HG03457 (cell line): ENCODE results near the gene ANXA8.

Experiments used
- ATAC-seq: cut with Tn5 transposase; IDR thresholded peaks from one replicate; pipeline ENCODE4 v1.9.1; 2021; ENCODE audit warnings: moderate number of reproducible peaks; ENCODE audit not compliant: unreplicated experiment

Gene ANXA8

DNA sequence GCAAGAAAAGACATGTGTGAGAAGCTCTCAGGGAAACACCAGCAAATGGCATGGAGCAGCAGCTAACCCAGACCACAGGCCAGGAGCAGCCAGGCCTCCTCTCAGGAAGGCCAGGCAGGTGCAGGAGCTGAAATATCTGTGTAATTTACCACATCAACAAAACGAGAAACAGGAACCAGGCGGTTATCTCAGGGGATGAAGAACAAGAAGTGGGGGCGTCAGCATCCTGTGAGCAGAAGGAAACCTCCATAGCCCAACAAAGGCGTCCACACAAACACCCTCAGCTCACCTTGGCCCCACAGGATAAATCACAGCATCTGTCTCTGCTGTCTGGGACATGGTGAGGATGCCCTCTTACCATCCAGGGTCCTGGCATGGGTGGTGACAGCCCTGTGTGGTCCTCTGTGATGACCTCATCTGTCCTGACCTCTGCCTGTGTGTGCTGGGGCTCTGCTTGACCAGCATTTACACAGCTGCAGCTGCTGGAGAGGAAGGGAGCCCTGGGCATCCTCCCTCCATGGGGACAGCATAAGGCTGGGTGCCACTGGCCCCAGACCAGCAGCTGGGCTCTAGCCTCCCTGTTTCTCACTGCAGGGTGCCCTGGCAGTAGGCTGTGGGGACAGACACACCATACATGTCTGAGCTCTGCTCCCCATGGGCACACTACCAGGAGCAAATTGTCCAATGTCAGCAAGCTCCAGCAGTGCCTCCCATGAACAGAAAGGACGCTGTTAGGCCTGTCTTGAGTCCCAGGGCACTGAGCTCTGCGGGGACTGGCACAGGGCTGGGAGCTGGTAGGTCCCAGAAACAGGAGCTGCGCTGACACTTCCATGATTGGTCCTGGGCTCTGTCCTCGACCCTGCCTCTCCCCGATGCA is 34.6 kb downstream of the ANXA8 start:
- ATAC-seq, result no peak

DNA sequence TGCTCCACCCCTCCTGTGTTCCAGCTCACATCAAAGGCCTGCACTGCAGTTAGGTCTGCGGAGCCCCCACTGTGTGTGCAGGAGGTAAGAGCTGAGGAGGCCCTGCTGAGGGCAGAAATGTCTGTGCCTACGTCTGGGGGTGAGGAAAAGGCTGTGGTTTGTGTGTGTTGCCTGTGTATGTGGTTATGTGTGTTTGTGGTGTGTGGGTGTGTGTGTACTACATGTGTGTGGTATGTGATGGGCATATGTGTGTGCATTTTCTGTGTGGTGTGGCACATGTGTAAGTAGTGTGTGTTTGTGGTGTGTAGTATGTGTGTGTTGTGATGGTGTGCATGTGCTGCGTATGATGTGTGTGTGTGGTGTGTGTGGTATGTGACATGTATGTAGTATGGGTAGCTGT is 36.2 kb downstream of the ANXA8 start:
- ATAC-seq, result no peak

DNA sequence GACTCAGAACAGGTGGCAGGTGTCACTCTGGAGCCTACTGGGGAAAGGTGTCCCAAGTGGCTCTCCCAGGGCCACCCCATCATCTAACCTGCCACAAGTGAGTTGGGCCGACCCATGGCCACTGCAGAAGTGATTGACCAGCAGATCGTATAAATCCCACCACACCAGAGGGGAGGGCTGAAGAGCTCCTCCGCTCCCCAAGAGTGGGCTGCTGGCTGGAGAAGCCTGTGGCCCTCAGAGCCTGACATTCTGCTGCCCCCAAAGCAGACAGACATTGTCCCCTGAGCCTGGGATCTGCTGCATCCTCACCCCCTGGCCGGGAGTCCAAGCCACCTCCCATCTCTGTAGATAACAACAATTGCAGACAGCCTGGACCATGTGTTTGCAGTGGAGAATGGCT is 36.7 kb downstream of the ANXA8 start:
- ATAC-seq, result no peak

DNA sequence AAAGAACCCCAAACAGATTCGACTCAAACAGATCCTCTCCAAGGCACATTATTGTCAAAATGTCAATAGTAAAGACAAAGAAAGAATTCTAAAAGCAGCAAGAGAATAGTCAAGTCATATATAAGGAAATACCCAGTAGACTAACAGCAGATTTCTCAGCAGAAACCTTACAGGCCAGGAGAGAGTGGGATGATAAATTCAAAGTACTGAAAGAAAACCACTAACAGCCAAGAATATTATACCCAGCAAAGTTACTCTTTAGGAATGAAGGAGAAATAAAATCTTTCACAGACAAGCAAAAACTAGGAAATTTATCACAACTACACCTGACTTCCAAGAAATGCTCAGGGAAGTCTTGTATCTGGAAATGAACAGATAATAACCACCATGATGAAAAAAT is 38.2 kb downstream of the ANXA8 start:
- no peak for ATAC-seq

DNA sequence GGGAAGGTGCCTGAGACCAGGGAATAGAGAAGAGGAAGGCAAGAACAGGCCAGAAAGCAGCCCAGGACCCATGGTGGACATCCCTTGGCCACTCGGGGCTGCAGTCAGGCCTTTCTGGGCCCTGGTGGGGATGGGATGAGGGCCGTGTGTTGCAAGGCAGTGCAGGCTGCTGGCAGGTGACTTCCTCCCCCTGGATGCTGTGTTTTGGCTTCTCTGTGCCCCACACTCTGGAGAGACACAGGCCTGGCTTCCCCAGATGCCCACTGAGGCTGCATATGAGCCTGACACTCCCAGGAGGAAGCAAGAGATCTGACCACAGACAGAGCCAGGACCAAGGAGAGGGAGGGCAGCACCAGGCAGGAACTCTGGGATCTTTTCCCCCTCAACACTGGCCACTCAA is 39.9 kb downstream of the ANXA8 start:
- no peak for ATAC-seq

DNA sequence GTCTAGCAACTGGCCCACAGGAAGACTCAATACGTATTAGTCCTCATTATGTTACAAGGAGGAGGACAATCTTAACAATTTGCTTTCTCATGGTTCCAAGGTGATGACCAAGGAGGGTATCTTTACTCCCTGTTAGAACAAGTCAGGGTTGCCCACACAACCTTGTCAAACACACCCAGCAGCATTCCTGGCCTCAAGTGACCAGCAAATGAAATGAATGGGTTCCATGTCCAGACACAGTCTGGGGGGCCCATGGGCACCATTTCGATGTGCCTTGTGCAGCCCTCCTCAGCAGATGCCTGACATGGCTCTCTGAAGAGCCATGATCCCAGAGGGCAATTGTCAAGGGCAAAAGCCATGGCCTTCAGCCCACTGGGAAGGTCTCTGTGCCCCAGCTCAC is 40.8 kb downstream of the ANXA8 start:
- ATAC-seq, result no peak

DNA sequence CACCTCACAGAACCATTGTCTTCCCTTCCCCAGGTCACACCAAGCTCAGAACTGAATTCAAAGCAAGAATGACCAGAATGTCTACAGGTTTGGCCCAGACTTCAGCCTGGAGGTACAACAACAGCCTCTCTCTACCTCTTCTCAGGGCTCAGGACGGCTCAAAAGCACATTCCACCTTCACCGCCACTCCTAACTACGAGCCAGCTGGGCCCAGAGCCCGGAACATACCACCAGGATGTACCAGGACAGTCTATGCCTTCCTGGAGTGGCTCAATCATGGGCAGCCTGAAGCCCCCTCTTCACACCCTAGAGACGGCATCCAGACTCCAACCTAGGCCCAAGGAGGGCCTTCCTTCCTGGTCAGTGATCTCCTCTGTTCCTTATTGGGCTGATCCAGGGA is 41.6 kb downstream of the ANXA8 start:
- ATAC-seq, result no peak

DNA sequence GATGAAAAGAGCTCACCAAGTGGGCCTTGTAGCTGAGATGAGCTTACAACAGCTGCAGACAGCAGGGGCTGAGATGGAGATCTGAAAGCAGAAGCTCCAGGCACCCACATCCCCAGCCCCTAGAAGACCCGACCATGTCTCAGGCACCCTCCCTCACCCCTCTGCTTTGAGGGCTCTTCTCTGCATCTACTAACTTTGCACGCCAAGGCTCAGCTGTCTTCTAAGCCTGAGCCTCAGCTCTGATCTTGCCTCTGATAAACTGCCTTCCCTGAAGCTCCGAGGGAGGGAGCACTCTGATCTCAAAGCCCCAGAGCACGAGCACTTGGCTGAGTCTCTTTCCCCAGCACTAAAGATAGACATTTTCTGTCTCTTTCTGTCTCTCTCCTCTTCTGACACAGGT is 42.0 kb downstream of the ANXA8 start:
- no peak for ATAC-seq

DNA sequence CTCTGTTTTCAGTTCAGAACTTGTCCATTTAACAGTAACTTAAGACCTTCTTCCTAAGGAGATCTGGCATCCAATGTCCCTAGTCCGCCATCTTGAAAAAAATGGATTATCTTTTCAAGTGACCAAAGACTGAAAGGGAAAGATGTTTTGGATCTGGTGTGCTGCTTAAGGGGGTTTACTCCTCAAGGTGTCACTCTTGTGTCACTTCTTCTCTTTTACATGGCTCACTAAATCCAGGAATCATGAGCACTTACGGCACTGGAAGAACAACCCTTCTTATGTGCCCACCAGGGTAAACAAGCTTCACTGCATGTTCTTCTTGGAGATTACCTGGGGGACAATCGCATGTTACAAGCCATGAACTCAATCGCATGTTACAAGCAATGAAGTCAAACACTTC is 43.7 kb downstream of the ANXA8 start:
- no peak for ATAC-seq

DNA sequence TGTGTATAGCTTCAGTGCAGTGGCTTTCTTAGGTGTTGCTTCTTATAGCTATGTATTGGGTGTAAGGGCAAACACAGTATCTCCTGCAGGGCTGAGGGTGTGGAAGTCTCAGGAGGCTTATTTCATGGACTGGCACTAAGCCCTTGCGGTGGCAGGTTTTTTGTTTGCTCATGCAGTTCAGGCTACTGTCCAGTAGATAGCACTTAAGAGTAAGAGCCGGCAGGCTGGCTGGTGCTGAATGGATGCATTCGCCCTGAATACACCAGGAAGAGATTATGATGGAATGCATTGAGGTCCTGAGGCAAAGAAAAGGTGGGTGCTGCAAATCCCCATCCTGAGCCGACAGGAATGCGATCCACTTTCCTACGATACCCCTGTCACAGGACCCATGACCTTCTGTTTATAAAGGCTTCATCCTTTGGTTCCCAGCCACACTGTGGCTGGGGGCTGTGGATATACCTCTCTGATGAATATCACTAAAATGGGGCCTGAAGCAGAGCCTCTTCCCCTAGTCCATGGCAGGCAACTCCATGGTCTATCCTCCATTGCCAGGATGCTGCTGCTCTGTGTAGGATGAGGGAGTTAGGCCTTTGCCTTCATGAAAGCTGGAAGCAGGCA is 44.9 kb downstream of the ANXA8 start:
- ATAC-seq, result no peak

DNA sequence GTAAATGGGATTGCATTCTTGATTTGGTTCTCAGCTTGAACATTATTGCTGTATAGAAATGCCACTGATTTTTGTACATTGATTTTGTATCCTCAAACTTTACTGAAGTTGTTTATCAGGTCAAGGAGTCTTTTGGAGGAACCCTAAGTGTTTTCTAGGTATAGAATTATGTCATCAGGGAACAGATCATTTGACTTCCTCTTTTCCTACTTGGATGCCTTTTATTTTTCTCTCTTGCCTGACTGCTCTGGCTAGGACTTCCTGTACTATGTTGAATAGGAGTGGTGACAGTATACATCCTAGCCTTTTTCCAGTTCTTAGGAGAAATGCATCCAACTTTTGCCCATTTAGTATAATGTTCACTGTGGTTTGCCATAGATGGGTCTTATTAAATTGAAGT is 48.8 kb downstream of the ANXA8 start:
- ATAC-seq, result no peak

DNA sequence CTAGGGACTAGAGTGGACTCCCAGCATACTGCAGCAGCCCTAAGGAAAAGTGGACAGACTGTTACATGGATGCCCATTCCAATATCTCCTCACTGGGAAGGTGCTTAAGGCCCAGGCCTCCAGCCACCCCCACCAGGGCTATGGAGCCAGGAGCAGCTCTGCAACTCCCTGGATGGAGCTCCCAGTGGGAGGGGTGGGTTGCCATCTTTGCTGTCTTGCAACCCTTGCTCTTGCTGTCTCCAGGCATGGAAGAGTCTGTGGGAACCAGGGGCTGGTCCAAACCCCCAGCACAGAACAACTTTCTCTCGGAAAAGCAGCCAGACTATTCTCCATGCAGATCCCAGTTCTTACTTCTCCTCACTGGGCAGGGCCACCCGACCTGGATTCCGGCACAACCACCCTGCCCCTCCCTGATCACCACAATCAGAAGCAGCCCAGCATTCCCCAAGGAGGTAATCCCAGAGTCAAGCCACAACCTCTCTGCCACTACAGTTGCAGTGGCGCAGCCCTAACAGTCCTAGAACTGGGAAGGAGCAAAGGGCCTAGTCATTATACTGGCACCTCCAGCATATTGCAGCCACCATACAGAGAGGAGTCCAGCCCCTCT is 58.0 kb downstream of the ANXA8 start:
- ATAC-seq, result no peak

DNA sequence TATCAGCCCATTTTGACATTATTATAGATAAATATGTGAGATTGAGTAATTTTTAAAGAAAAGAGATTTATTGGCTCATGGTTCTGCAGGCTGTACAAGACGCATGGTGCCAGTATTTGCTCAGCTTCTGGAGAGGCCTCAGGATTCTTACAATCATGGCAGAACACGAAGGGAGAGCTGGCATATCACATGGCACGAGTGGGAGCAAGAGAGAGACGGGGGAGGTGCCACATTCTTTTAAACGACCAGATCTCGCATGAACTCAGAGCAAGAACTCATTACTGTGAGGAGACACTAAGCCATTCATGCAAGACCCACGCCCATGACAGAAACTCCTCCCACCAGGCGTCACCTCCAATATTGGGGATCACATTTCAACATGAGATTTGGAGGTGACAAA is 59.7 kb downstream of the ANXA8 start:
- ATAC-seq, result no peak

DNA sequence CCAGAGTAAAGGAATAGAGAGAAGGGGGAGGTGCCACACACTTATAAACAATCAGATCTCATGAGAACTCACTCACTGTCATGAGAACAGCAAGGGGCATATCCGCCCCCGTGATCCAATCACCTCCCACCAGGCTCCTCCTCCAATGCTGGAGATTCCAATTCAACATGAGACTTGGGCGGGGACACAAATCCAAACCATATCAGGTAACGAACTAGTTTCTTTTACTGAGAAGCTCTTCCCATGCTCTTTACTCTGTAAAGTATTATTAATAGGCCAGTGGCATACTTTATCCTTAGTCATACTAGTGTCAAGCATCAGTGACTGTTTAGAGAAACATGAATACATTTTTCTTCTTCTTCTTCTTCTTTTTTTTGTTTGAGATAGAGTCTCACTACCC is 60.4 kb downstream of the ANXA8 start:
- ATAC-seq, result no peak

DNA sequence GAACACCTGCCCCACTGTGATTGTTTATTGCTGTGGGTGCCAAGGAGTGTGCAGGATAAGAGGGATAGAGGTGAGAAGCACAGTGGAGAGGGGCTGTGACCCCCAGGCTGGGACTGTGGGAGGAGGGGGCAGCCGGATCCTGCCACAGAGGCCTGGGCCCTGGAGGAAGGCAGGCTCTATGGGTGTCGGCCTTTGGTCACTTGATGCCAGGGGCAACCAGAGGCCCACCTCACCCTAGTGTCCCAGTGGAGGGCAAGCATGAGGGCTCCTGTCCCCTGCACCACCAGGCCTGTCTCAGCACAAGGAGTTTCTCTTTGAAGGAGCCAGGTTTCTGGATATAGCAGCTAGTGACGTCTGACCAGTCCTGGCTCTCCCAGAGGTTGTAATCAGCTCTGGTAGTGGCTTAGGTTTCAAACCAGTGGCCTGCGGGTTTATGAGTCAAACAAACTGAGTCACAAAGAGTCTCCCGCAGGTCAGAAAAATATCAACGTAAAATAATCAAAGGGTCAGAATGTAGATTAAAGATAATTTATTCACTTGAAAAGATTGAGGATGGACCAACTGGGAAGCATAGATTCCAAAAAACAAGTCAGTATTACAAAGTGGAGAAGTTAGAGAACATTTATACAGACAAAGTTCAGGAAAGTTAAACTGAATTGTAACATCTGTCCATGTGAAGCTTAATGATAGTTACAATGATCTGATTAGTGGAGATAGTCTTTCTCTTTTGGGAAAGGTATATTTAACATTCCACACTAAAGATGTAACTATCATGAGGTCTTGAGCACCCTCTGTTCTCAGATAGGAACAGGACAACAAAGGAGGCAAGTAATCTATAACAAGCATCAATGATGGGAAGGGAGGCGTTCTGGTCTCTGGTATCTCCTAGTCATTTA is 62.6 kb downstream of the ANXA8 start:
- no peak for ATAC-seq

DNA sequence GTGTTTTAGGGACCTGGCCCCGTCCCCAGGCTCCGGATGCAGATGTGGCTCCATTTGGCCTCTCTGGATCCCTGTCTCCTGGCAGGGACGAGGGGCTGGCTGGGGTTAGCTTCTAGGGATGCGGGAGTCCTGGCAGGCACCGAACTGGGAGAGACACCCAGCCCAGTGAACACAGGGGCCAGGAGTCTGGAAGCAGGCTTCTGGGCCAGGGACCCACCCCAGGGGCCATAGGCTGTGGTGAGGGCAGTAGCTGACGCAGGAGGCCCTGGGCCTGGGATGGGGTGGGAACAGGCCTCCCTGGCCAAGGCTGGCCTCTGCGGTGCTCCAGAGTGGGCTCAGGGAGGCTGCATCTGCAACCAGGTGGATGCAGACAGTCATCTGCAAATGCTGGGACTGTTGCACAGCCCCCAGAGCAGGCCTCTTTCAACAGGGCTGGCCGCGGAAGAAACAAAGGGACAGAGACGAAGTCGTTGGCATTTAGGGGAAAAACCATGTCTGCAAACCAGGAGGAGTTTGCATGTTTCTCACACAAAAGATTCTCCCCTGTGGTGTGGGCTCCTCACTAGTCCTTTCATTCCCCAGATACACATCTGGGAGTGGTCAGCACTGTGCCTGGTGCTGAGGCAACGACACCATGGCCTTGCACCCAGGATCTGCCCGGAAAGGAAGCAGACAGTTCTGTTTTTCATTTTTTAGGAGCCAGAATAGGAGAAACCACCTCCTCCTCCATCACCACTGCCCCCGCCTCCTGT is 63.4 kb downstream of the ANXA8 start:
- no peak for ATAC-seq

DNA sequence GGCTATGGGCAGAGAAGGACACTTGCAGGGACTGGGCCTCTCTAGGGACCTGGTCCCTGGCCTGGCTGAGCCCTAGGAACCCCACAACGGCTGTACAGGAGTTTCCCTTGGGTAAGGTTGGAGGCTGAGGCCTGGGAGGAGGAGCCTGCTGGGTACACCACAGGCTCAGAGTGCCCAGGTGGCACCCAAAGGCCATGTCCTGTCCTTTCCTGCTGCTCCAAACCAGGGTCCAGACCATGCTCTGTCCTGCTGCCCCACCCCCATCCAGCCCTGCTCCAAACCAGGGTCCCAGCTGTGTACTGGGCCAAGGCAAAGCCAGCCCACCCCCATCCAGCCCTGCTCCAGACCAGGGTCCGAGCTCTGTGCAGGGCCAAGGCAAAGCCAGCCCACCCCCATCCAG is 64.5 kb downstream of the ANXA8 start:
- ATAC-seq, result no peak

DNA sequence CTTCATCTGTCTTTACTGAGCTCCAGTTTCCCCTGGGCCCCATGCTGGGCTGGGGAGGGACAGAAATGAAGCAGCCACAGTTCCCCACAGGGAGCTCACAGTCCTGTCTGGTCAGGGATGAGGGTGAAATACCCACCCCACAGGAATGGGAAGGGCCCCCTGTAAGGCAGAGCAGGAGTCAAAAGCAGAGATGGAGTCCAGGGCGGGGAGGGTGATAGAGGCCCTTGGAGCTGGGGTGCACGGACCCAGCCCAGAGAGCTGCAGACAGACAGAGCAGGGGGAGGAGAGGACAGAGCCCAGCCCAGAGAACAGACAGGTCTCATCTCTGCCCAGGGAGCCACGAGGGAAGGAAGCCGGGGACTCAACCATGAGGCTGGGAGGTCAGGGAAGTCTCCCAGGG is 64.9 kb downstream of the ANXA8 start:
- ATAC-seq, result no peak

DNA sequence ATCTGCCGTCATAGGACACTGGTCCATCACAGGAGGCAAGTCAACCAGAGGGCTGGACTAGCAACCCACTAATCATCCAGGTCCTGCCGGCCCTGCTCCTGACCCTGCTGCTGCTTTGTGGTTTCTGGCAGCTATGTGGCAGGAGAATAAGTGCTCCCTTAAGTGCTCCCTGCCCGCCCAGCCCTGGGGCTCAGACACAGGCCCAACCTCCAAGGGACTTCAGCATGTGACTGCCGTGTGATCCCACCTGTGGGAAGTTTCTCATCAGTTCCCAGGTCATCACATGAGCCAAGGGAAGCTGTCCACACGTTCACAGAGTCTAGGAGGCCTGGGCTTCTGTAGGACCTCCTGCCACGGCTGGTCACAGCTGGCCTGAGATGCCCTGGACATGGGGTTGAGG is 65.6 kb downstream of the ANXA8 start:
- no peak for ATAC-seq
